SK-N-SH treated with all-trans-retinoic acid at 6 μM for 48 hours (cell line): Measurements from ENCODE around the gene PTRH2.

ENCODE experiments used
- ATAC-seq: fragments of 200-7000 bp; cut with Tn5 transposase; 3 replicates; pipeline ENCODE4 v1.9.1; 2020; ENCODE audit warnings: mild to moderate bottlenecking, moderate library complexity
- ARNTL ChIP-seq: fragments of 450-650 bp; formaldehyde crosslinking; IDR thresholded peaks from 2 replicates; pipeline ENCODE4 v1.5.0; 2020; ENCODE audit warnings: low read depth, mild to moderate bottlenecking, moderate library complexity, borderline replicate concordance
- BACH2 ChIP-seq: fragments of 250-450 bp; sonication (Bioruptor Pico); IDR thresholded peaks from 2 replicates; pipeline ENCODE4 v1.9.0; 2021; ENCODE audit warnings: mild to moderate bottlenecking, borderline replicate concordance
- CREB5 ChIP-seq: fragments of 250-450 bp; sonication (Bioruptor Pico); IDR thresholded peaks from 2 replicates; pipeline ENCODE4 v1.5.1; 2020; ENCODE audit warnings: low read depth, mild to moderate bottlenecking, moderate library complexity
- CSDC2 ChIP-seq: fragments of 250-450 bp; sonication (Bioruptor Pico); IDR thresholded peaks from 2 replicates; pipeline ENCODE4 v1.5.0; 2020; ENCODE audit warnings: mild to moderate bottlenecking, moderate library complexity
- CSRNP3 ChIP-seq: fragments of 250-450 bp; sonication (Bioruptor Pico); IDR thresholded peaks from 2 replicates; pipeline ENCODE4 v1.5.1; 2021; ENCODE audit warnings: mild to moderate bottlenecking, moderate library complexity
- ESRRG ChIP-seq: fragments of 250-450 bp; sonication (Bioruptor Pico); IDR thresholded peaks from 2 replicates; pipeline ENCODE4 v1.6.1; 2021; ENCODE audit warnings: mild to moderate bottlenecking
- GLIS3 ChIP-seq: fragments of 250-450 bp; sonication (Bioruptor Pico); IDR thresholded peaks from 2 replicates; pipeline ENCODE4 v1.5.0; 2020; ENCODE audit warnings: mild to moderate bottlenecking, moderate library complexity
- OSR1 ChIP-seq: fragments of 250-450 bp; sonication (Bioruptor Pico); IDR thresholded peaks from 2 replicates; pipeline ENCODE4 v1.8.0; 2022; ENCODE audit warnings: moderate library complexity, mild to moderate bottlenecking, inconsistent platforms
- PATZ1 ChIP-seq: fragments of 250-450 bp; sonication (Bioruptor Pico); IDR thresholded peaks from 2 replicates; pipeline ENCODE4 v1.8.0; 2020; ENCODE audit warnings: mild to moderate bottlenecking, moderate library complexity, borderline replicate concordance
- POU6F1 ChIP-seq: fragments of 250-450 bp; sonication (Bioruptor Pico); IDR thresholded peaks from 2 replicates; pipeline ENCODE4 v1.8.0; 2021; ENCODE audit warnings: low read depth, mild to moderate bottlenecking, moderate library complexity, borderline replicate concordance
- PPARA ChIP-seq: fragments of 250-450 bp; sonication (Bioruptor Pico); IDR thresholded peaks from 2 replicates; pipeline ENCODE4 v1.5.0; 2020; ENCODE audit warnings: mild to moderate bottlenecking, borderline replicate concordance
- TCF4 ChIP-seq: fragments of 250-450 bp; sonication (Bioruptor Pico); IDR thresholded peaks from 2 replicates; pipeline ENCODE4 v1.8.0; 2021; ENCODE audit warnings: mild to moderate bottlenecking, moderate library complexity, borderline replicate concordance
- TOX ChIP-seq: fragments of 250-450 bp; sonication (Bioruptor Pico); IDR thresholded peaks from 2 replicates; pipeline ENCODE4 v1.8.0; 2021; ENCODE audit warnings: mild to moderate bottlenecking, moderate library complexity, borderline replicate concordance
- TSHZ2 ChIP-seq: fragments of 250-450 bp; sonication (Bioruptor Pico); IDR thresholded peaks from 2 replicates; pipeline ENCODE4 v1.5.0; 2020; ENCODE audit warnings: mild to moderate bottlenecking, moderate library complexity
- ZC3H10 ChIP-seq: fragments of 250-450 bp; sonication (Bioruptor Pico); IDR thresholded peaks from 2 replicates; pipeline ENCODE4 v1.5.1; 2021; ENCODE audit warnings: mild to moderate bottlenecking, moderate library complexity
- ZFP3 ChIP-seq: fragments of 250-450 bp; sonication (Bioruptor Pico); IDR thresholded peaks from 2 replicates; pipeline ENCODE4 v1.5.0; 2020; ENCODE audit warnings: mild to moderate bottlenecking, moderate library complexity
- ZFP30 ChIP-seq: fragments of 450-650 bp; formaldehyde crosslinking; IDR thresholded peaks from 2 replicates; pipeline ENCODE4 v1.5.0; 2022; ENCODE audit warnings: mild to moderate bottlenecking, moderate library complexity
- ZNF565 ChIP-seq: fragments of 450-650 bp; formaldehyde crosslinking; conservative IDR thresholded peaks from 2 replicates; pipeline ENCODE4 v1.5.0; 2020; ENCODE audit warnings: low read depth, mild to moderate bottlenecking, moderate library complexity
- ZNF8 ChIP-seq: fragments of 450-650 bp; formaldehyde crosslinking; IDR thresholded peaks from 2 replicates; pipeline ENCODE4 v1.5.0; 2020; ENCODE audit warnings: mild to moderate bottlenecking, moderate library complexity

The PTRH2 gene

GRCh38 chr17:59745040-59745439 is 37.8 kb upstream of the PTRH2 start:
- no peak for ATAC-seq

GRCh38 chr17:59743842-59744241 is 36.6 kb upstream of the PTRH2 start:
- ATAC-seq = no peak
- no peak for TF ChIP-seq ARNTL (CRISPR knock-in tag)
- TF ChIP-seq ZFP30 (CRISPR knock-in tag) = no peak
- no peak for TF ChIP-seq POU6F1 (CRISPR knock-in tag)
- TF ChIP-seq BACH2 = no peak
- TF ChIP-seq CREB5 (CRISPR knock-in tag) = no peak
- no peak for TF ChIP-seq ZNF565 (CRISPR knock-in tag)
- TF ChIP-seq OSR1 = no peak
- no peak for TF ChIP-seq GLIS3 (CRISPR knock-in tag)

More at GRCh38 chr17:59745040-59745439, 37.8 kb upstream of the PTRH2 start:
- TF ChIP-seq ZFP30 (CRISPR knock-in tag) (no peak), PATZ1 (CRISPR knock-in tag) (no peak), PPARA (CRISPR knock-in tag) (no peak), ZNF8 (CRISPR knock-in tag) (no peak), ZNF565 (CRISPR knock-in tag) (no peak), GLIS3 (CRISPR knock-in tag) (no peak), POU6F1 (CRISPR knock-in tag) (no peak), ZC3H10 (no peak), TOX (no peak), OSR1 (no peak), CSDC2 (CRISPR knock-in tag) (no peak), TSHZ2 (CRISPR knock-in tag) (no peak), ARNTL (CRISPR knock-in tag) (no peak), ESRRG (CRISPR knock-in tag) (no peak), TCF4 (CRISPR knock-in tag) (no peak), CSRNP3 (no peak)

GRCh38 chr17:59737324-59737723 is 30.1 kb upstream of the PTRH2 start:
- no peak for ATAC-seq
- TF ChIP-seq POU6F1 (CRISPR knock-in tag) = no peak
- no peak for TF ChIP-seq TOX
- no peak for TF ChIP-seq TSHZ2 (CRISPR knock-in tag)
- TF ChIP-seq PPARA (CRISPR knock-in tag) = no peak
- no peak for TF ChIP-seq PATZ1 (CRISPR knock-in tag)
- TF ChIP-seq TCF4 (CRISPR knock-in tag) = no peak
- no peak for TF ChIP-seq ZFP3 (CRISPR knock-in tag)
